HTR-8/SVneo (cell line): ENCODE data around the gene PPP2R5D.
"Not testable (repeated sequence)": the region's sequence is repeated elsewhere in the genome, so short reads cannot be mapped to it uniquely, and the experiment has no call there.

Experiments used
- DNase-seq: peaks from one replicate; pipeline ENCODE4 v3.0.0; 2011; ENCODE audit warnings: low spot score, mixed read lengths; ENCODE audit not compliant: insufficient read length
- FAIRE-seq: peaks from 2 replicates; lab custom pipeline; 2011; peaks lifted over from hg19 to GRCh38; lab: Jason Lieb, UNC

The PPP2R5D gene

GRCh38 chr6:42987533-42988451, 3.4 kb downstream of the PPP2R5D start:
- no peak for DNase-seq
- no peak for FAIRE-seq

GRCh38 chr6:42988486-42989020, 4.2 kb downstream of the PPP2R5D start:
- DNase-seq: no peak
- FAIRE-seq: no peak

- DNase-seq (no peak), FAIRE-seq (no peak)
Observed at GRCh38 chr6:42989923-42990322, 5.6 kb downstream of the PPP2R5D start.

GRCh38 chr6:42993445-42993844, 9.1 kb downstream of the PPP2R5D start:
- no peak for DNase-seq
- no peak for FAIRE-seq

- FAIRE-seq (no peak), DNase-seq (no peak)
Observed at GRCh38 chr6:42996513-42996912, 12.1 kb downstream of the PPP2R5D start.

GRCh38 chr6:42998205-42998604, 13.8 kb downstream of the PPP2R5D start:
- not testable (repeated sequence) for FAIRE-seq, DNase-seq

- no peak for DNase-seq
- no peak for FAIRE-seq
Observed at GRCh38 chr6:43001843-43002242, 17.5 kb downstream of the PPP2R5D start.

- no peak for FAIRE-seq
Observed at GRCh38 chr6:43005844-43006243, 21.5 kb downstream of the PPP2R5D start.

GRCh38 chr6:43006251-43006650, 21.9 kb downstream of the PPP2R5D start:
- no peak for DNase-seq
- no peak for FAIRE-seq

More at GRCh38 chr6:43005844-43006243, 21.5 kb downstream of the PPP2R5D start:
- no peak for DNase-seq

GRCh38 chr6:43007126-43007525, 22.8 kb downstream of the PPP2R5D start:
- FAIRE-seq (no peak), DNase-seq (no peak)

- no peak for FAIRE-seq
- peak; percentile 35 for DNase-seq
Observed at GRCh38 chr6:43009124-43009523, 24.8 kb downstream of the PPP2R5D start.

- DNase-seq (no peak), FAIRE-seq (no peak)
Observed at GRCh38 chr6:43011207-43011606, 26.8 kb downstream of the PPP2R5D start.

- FAIRE-seq: no peak
- DNase-seq: no peak
Observed at GRCh38 chr6:43012364-43012763, 28.0 kb downstream of the PPP2R5D start.

- no peak for DNase-seq
- FAIRE-seq: no peak
Observed at GRCh38 chr6:43013097-43013842, 28.9 kb downstream of the PPP2R5D start.

GRCh38 chr6:43013843-43014433, 29.6 kb downstream of the PPP2R5D start, which contains the start of the genes KLHDC3 and MEA1:
Gene KLHDC3 (plus strand): TSS chr6:43014249. CDS start chr6:43017193, 2,944 bp downstream.
Gene MEA1 (minus strand): TSS chr6:43013946. CDS start chr6:43013813, 133 bp downstream.
- FAIRE-seq: peak; percentile 96
- DNase-seq: peak; percentile 100

- no peak for DNase-seq
- FAIRE-seq: no peak
Observed at GRCh38 chr6:43014434-43014909, 30.1 kb downstream of the PPP2R5D start.

GRCh38 chr6:43016176-43016942, 32.0 kb downstream of the PPP2R5D start:
- FAIRE-seq: no peak
- DNase-seq: no peak

- no peak for DNase-seq
- FAIRE-seq: no peak
Observed at GRCh38 chr6:43016943-43017334, 32.6 kb downstream of the PPP2R5D start.

- DNase-seq: no peak
- FAIRE-seq: no peak
Observed at GRCh38 chr6:43019152-43019551, 34.8 kb downstream of the PPP2R5D start.
